Fibroblast of lung (primary cell): ENCODE measurements around the gene RNF19B. TPM values are rescaled to one million over a fixed set of nuclear protein-coding genes. Genes with fewer than 3 reads are reported as not detected.

Source experiments
- DNase-seq, 2 donors: peaks; one replicate each; pipeline versions ENCODE4 v3.0.0 to v3.0.0-alpha.2; 2010; ENCODE audit warnings: low read depth in 2 of 2
- H2AFZ ChIP-seq: 2 replicates; pipeline ENCODE4 v1.5.1; 2012; ENCODE audit warnings: low read length, control low read depth, inconsistent platforms
- H3K27ac ChIP-seq: 2 replicates; pipeline ENCODE4 v1.5.1; 2011; ENCODE audit warnings: low read length, control low read depth; ENCODE audit not compliant: insufficient read depth
- H3K27me3 ChIP-seq: 2 replicates; pipeline ENCODE4 v1.5.1; 2011; ENCODE audit warnings: mild to moderate bottlenecking, low read length; ENCODE audit not compliant: control insufficient read depth, insufficient read depth
- H3K36me3 ChIP-seq: 2 replicates; pipeline ENCODE4 v1.5.1; 2011; ENCODE audit warnings: low read length; ENCODE audit not compliant: control insufficient read depth, insufficient read depth
- H3K4me1 ChIP-seq: 2 replicates; pipeline ENCODE4 v1.5.1; 2011; ENCODE audit warnings: low read length; ENCODE audit not compliant: control insufficient read depth, insufficient read depth; ENCODE audit errors: extremely low read depth
- H3K4me2 ChIP-seq: 2 replicates; pipeline ENCODE4 v1.5.1; 2011; ENCODE audit warnings: low read length, control low read depth; ENCODE audit not compliant: insufficient read depth; ENCODE audit errors: extremely low read depth
- H3K4me3 ChIP-seq, 4 experiments: fragments of 200-600 bp in 1 of 4; sonication (generic) in 1 of 4; replicated peaks in 1 of 4; 2 replicates each; pipeline ENCODE4 v1.5.1; 2011 to 2016; ENCODE audit warnings: low read length in 4 of 4, low read depth in 3 of 4, mild to moderate bottlenecking in 3 of 4, control low read depth in 2 of 4, inconsistent platforms in 1 of 4, mixed read lengths in 1 of 4; ENCODE audit not compliant: insufficient read depth in 1 of 4; ENCODE audit errors: control extremely low read depth in 1 of 4
- H3K79me2 ChIP-seq: 2 replicates; pipeline ENCODE4 v1.5.1; 2012; ENCODE audit warnings: mild to moderate bottlenecking, low read length, inconsistent platforms; ENCODE audit not compliant: control insufficient read depth, insufficient read depth
- H3K9ac ChIP-seq: 2 replicates; pipeline ENCODE4 v1.5.1; 2011; ENCODE audit warnings: mild to moderate bottlenecking, low read length, control low read depth; ENCODE audit not compliant: insufficient read depth
- H3K9me3 ChIP-seq: 2 replicates; pipeline ENCODE4 v1.5.1; 2012; ENCODE audit warnings: low read depth, low read length; ENCODE audit not compliant: control insufficient read depth, insufficient read depth
- H4K20me1 ChIP-seq: 2 replicates; pipeline ENCODE4 v1.5.1; 2011; ENCODE audit warnings: low read length; ENCODE audit not compliant: control insufficient read depth, insufficient read depth; ENCODE audit errors: extremely low read depth
- CTCF ChIP-seq, 2 donors: IDR thresholded peaks in 1 of 2; conservative IDR thresholded peaks in 1 of 2; 1 replicate in 1 of 2; 2 replicates in 1 of 2; pipeline ENCODE4 v1.5.1; 2011 to 2012; ENCODE audit warnings: low read length in 2 of 2, control low read depth in 1 of 2, inconsistent platforms in 1 of 2, low read depth in 1 of 2, mild to moderate bottlenecking in 1 of 2
- EZH2 ChIP-seq: IDR thresholded peaks from 2 replicates; pipeline ENCODE4 v1.5.1; 2012; ENCODE audit warnings: low read length, control low read depth, mild to moderate bottlenecking; ENCODE audit errors: missing control alignments
- polyA plus RNA-seq, 2 donors: library from polyadenylated mRNA; depleted of rRNA in 1 of 2; stranded (reverse) in 1 of 2; unstranded in 1 of 2; fragments of >200 nt; gene quantifications; 2 replicates each; pipeline ENCODE4 v1.2.1, GENCODE V29; 2011 to 2012; ENCODE audit warnings: missing spikeins in 1 of 2
- total RNA-seq: library from RNA; depleted of rRNA; stranded (reverse); fragments of >200 nt; gene quantifications from 2 replicates; pipeline ENCODE4 v1.2.1, GENCODE V29; 2014

RNF19B gene
- total and polyA plus RNA-seq, 2 donors (not counting 1 experiment from before 2014, with no cell fraction given) = 10.1 to 15.4 TPM

DNA sequence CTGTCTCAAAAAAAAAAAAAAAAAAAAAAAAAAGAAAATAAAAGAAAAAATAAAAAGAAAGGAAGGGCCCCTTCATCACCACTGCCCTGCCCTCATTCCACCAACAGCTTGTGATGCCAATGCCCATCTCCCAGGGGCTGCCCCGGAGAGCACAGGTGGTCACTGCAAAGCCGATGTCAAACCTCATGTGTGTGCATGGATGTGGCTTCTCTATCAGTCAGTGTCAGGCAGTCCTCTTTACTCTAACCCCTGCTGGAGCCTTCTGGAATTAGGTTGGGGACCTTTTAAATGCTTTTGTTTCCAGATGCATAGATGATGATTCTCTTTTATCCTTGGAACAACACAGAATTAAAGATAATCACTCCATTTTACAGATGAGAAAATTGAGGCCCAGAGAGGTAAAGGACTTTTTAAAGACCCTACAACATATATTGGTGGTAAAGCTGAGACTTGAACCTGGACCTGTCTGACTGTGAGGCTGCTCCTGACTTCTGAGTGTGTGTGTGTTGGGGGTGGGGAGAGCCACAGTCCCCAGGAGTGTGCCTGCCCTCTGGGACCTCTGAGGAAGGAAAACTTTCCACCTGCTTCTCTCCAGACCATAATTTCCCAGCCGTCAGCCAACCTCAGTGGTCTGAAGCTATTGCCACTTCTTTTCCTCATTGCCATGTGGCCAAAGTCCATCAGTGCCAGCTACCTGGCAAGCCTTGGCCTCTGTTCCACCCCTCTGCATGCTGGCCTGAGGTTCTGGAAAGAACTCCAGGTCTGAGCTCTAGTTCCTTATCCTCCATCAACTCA is 60.4 kb downstream of the RNF19B start:
- TF ChIP-seq CTCF (conservative IDR thresholded peaks at IDR 0.05 in 1 of 2, IDR thresholded peaks at IDR 0.05 in 1 of 2; ENCODE audit: low read depth in 1 of 2, low read length in 2 of 2) (no peak), EZH2 (no peak)
- H3K27ac ChIP-seq = no peak overlapping the region
- no peak overlapping the region for H3K4me2 ChIP-seq
- H3K36me3 ChIP-seq = no peaks in the 10 kb centered on the region
- no peaks in the 10 kb centered on the region for H3K4me1 ChIP-seq
- DNase-seq = no peak
- H3K4me3 ChIP-seq = no peak overlapping the region
- no peak overlapping the region for H2AFZ ChIP-seq
- H4K20me1 ChIP-seq = no peaks in the 10 kb centered on the region
- no peaks in the 10 kb centered on the region for H3K27me3 ChIP-seq
- no peak overlapping the region for H3K9ac ChIP-seq
- H3K79me2 ChIP-seq = no peaks in the 10 kb centered on the region
- H3K9me3 ChIP-seq = no peaks in the 10 kb centered on the region

DNA sequence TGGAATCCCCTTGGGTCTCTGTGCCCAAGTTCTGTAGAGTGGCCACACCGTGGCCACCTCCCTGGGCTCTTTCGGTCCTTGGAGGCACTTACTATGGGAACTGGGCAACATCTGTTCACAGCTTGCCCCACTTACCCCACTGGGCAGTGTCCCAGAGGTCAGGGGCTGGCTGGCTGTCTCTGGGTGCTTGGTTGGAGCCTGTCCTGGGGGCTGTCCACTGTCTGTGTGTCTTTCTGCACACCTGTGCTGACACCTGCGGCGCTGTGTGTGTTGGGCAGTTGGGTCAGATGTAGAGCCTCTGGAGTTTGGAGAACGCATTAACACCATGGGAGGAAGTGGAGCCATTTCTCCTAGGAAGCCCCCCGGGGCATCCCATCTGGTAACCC is 62.1 kb downstream of the RNF19B start:
- Histone ChIP-seq H3K9ac (no peak overlapping the region), H2AFZ (no peak overlapping the region), H4K20me1 (no peaks in the 10 kb centered on the region), H3K4me3 (no peak overlapping the region), H3K9me3 (no peaks in the 10 kb centered on the region), H3K27ac (no peak overlapping the region), H3K4me2 (no peak overlapping the region), H3K4me1 (no peaks in the 10 kb centered on the region), H3K79me2 (no peaks in the 10 kb centered on the region), H3K36me3 (no peaks in the 10 kb centered on the region), H3K27me3 (no peaks in the 10 kb centered on the region)
- TF ChIP-seq CTCF (conservative IDR thresholded peaks at IDR 0.05 in 1 of 2, IDR thresholded peaks at IDR 0.05 in 1 of 2; ENCODE audit: low read depth in 1 of 2, low read length in 2 of 2) = no peak
- no peak for TF ChIP-seq EZH2
- no peak for DNase-seq

- no peaks in the 10 kb centered on the region for H3K27me3 ChIP-seq
- peak overlapping the region; percentile 54 to 68 (median 62) for H3K4me3 ChIP-seq
- H3K9ac ChIP-seq = peak overlapping the region; percentile 37
- H3K79me2 ChIP-seq = no peaks in the 10 kb centered on the region
- H3K36me3 ChIP-seq = no peaks in the 10 kb centered on the region
- H4K20me1 ChIP-seq = no peaks in the 10 kb centered on the region
- H3K27ac ChIP-seq = no peak overlapping the region
- no peaks in the 10 kb centered on the region for H3K4me1 ChIP-seq
- TF ChIP-seq EZH2 = no peak
- TF ChIP-seq CTCF (conservative IDR thresholded peaks at IDR 0.05 in 1 of 2, IDR thresholded peaks at IDR 0.05 in 1 of 2; ENCODE audit: low read depth in 1 of 2, low read length in 2 of 2) = no peak
- no peaks in the 10 kb centered on the region for H3K9me3 ChIP-seq
- DNase-seq = no peak
- peak overlapping the region; percentile 82 for H3K4me2 ChIP-seq
- peak overlapping the region; percentile 89 for H2AFZ ChIP-seq
Observed at GRCh38 chr1:32901823-32902534, 62.6 kb downstream of the RNF19B start.
